Measurements from ENCODE around the gene ETV1.

DNA sequence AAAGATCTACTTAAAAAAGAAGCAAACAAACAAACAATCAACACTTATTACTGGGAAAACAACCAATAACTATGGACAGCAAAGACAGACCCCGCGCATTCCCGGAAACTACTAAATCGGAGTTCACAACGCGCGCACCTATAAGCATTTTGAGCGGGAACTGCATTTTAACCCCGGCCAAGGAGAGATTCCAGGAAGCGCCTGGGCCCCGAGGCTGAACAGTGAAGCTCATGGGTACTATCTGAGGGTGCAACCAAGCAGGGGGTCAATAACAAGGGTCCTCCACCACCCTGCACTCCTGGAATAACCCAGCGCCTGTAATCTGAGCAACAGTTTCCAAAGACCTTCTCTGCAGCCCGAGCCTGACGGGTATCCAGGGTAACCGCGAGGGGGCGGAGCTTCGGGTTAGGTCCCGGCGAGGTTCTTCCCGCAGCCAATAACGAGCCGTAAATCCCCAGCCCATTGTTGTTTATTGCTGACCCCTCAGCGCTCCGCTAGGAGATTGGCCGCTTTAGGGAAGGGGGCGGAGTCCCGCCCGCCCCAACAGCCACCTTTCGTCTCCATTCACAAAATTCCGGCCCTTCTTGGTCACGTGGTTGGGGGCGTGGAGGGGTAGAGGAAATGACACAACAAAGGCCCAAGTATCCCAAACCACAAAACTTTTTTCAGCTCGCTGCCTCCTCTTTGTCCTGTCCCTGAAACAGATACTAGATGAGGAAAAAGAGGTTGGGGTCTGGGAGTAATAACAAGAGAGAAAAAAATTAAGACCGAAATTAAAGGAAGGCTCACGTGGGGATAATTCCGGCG, 1.7 kb upstream of the ETV1 start:
- TF ChIP-seq, protein P1, sequence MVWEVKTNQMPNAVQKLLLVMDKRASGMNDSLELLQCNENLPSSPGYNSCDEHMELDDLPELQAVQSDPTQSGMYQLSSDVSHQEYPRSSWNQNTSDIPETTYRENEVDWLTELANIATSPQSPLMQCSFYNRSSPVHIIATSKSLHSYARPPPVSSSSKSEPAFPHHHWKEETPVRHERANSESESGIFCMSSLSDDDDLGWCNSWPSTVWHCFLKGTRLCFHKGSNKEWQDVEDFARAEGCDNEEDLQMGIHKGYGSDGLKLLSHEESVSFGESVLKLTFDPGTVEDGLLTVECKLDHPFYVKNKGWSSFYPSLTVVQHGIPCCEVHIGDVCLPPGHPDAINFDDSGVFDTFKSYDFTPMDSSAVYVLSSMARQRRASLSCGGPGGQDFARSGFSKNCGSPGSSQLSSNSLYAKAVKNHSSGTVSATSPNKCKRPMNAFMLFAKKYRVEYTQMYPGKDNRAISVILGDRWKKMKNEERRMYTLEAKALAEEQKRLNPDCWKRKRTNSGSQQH (CRISPR knock-in tag; IDR thresholded peaks at IDR 0.05) = no peak
- TF ChIP-seq, protein P2, sequence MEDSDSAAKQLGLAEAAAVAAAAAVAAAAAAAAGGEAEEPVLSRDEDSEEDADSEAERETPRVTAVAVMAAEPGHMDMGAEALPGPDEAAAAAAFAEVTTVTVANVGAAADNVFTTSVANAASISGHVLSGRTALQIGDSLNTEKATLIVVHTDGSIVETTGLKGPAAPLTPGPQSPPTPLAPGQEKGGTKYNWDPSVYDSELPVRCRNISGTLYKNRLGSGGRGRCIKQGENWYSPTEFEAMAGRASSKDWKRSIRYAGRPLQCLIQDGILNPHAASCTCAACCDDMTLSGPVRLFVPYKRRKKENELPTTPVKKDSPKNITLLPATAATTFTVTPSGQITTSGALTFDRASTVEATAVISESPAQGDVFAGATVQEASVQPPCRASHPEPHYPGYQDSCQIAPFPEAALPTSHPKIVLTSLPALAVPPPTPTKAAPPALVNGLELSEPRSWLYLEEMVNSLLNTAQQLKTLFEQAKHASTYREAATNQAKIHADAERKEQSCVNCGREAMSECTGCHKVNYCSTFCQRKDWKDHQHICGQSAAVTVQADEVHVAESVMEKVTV (CRISPR knock-in tag; IDR thresholded peaks at IDR 0.05) = no peak
- TF ChIP-seq CTCF (IDR thresholded peaks at IDR 0.05 in 2 of 3, conservative IDR thresholded peaks at IDR 0.05 in 1 of 3; ENCODE audit: insufficient read depth in 2 of 3, low read depth in 1 of 3, low read length in 3 of 3) (no peak), ZNF384 (IDR thresholded peaks at IDR 0.05; ENCODE audit: low read depth, low read length) (peak; percentile 54; the same call in 1 of the 2 replicates), ZBTB17 (CRISPR knock-in tag; IDR thresholded peaks at IDR 0.05) (no peak), HDAC2 (IDR thresholded peaks at IDR 0.05) (peak; percentile 15; the same call in 1 of the 2 replicates), ATF3 (IDR thresholded peaks at IDR 0.05) (peak; percentile 51; the same call in 1 of the 2 replicates), ATF3 (CRISPR knock-in tag; conservative IDR thresholded peaks at IDR 0.05) (no peak), PHB2 (IDR thresholded peaks at IDR 0.05; ENCODE audit: low read depth) (no peak), ZBTB1 (CRISPR knock-in tag; IDR thresholded peaks at IDR 0.05; ENCODE audit: borderline replicate concordance, low read depth) (no peak), MLX (CRISPR knock-in tag; conservative IDR thresholded peaks at IDR 0.05) (no peak)
- TF ChIP-seq, protein P3, sequence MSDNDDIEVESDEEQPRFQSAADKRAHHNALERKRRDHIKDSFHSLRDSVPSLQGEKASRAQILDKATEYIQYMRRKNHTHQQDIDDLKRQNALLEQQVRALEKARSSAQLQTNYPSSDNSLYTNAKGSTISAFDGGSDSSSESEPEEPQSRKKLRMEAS (CRISPR knock-in tag; IDR thresholded peaks at IDR 0.05) = peak; percentile 65
- TF ChIP-seq, protein P4, sequence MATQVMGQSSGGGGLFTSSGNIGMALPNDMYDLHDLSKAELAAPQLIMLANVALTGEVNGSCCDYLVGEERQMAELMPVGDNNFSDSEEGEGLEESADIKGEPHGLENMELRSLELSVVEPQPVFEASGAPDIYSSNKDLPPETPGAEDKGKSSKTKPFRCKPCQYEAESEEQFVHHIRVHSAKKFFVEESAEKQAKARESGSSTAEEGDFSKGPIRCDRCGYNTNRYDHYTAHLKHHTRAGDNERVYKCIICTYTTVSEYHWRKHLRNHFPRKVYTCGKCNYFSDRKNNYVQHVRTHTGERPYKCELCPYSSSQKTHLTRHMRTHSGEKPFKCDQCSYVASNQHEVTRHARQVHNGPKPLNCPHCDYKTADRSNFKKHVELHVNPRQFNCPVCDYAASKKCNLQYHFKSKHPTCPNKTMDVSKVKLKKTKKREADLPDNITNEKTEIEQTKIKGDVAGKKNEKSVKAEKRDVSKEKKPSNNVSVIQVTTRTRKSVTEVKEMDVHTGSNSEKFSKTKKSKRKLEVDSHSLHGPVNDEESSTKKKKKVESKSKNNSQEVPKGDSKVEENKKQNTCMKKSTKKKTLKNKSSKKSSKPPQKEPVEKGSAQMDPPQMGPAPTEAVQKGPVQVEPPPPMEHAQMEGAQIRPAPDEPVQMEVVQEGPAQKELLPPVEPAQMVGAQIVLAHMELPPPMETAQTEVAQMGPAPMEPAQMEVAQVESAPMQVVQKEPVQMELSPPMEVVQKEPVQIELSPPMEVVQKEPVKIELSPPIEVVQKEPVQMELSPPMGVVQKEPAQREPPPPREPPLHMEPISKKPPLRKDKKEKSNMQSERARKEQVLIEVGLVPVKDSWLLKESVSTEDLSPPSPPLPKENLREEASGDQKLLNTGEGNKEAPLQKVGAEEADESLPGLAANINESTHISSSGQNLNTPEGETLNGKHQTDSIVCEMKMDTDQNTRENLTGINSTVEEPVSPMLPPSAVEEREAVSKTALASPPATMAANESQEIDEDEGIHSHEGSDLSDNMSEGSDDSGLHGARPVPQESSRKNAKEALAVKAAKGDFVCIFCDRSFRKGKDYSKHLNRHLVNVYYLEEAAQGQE (IDR thresholded peaks at IDR 0.05; ENCODE audit: borderline replicate concordance) = peak; percentile 79
- TF ChIP-seq, protein P4 (CRISPR knock-in tag; IDR thresholded peaks at IDR 0.05; ENCODE audit: low read depth) = no peak
